ENCODE data around the gene SUGCT. TPM values are rescaled to one million over a fixed set of nuclear protein-coding genes. Genes with fewer than 3 reads are reported as not detected.

The SUGCT gene
- total RNA-seq, 1 donor from 2014 or later: 5.2 TPM

- no peak for DNase-seq
Observed at GRCh38 chr7:40694026-40694809, 559.4 kb downstream of the SUGCT start.

DNA sequence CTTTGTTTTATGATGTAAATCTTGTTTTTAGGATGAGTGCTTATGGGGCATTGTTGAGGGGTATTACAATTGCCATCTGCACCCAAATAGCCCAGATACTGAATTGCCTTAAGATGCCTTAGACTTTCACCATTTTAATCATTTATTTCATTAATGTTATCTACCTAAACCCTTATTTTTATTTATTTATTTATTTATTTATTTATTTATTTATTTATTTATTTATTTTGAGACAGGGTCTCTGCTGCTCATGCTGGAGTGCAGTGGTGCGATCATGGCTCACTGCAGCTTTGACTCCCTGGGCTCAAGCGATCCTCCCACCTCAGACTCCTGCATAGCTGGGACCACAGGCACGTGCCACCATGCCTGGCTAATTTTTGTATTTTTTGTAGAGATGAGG is 560.2 kb downstream of the SUGCT start:
- DNase-seq: no peak

DNA sequence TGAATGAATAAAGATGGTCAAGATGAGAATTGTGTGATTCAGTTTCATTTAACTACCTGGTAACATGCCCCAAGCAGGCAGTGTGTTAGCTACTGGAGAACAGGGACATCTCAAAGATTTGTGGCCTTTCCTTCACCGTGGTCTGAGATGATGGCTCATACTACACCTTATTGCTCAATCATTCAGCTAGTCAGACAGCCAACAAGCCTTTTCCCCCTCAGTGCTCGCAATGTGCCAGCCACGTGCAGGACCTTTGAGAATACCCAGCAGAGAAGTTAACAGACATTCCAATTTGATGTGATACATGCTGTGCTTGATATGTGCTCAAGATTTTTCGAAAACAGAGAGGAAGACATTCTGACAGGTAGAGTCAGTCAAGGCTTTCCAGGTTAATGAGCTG is 562.8 kb downstream of the SUGCT start:
- no peak for DNase-seq

DNA sequence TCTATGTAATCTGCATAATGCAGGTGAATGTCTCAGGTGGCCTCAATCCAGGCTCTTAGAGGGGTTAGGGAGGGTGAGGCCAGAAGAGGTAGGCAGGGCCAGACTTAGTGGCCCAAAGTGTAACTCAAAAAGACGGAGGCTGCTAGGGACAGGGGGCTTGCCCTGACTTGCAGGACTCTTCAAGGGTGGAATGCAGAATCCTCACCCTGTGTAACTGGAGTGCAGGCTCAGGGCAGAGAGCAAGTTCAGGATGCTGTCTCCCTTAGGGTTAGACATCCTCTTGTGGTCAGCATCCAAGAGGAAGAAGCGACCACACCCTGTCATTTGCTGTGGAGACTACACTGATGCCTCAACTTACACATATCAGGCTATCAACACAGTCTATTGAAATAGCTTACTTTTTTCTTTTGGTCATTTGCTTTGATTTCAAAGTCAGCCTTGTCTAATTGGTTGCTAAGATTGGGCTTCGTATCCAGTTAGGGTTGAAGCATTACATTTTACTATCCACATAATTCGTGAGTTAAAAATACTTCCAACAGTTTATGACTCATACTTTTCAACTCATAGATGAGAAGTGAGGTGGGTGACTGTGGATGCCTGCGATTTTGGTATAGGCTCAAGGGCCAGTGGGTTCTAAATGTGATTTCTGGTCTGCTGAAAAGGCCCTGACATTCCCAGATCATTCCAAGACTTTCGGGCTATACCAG is 563.6 kb downstream of the SUGCT start:
- DNase-seq: no peak

GRCh38 chr7:40698921-40699260 is 564.1 kb downstream of the SUGCT start:
- no peak for DNase-seq

- no peak for DNase-seq
Observed at GRCh38 chr7:40700653-40701421, 566.0 kb downstream of the SUGCT start.

- DNase-seq: no peak
Observed at GRCh38 chr7:40701836-40702551, 567.2 kb downstream of the SUGCT start.

DNA sequence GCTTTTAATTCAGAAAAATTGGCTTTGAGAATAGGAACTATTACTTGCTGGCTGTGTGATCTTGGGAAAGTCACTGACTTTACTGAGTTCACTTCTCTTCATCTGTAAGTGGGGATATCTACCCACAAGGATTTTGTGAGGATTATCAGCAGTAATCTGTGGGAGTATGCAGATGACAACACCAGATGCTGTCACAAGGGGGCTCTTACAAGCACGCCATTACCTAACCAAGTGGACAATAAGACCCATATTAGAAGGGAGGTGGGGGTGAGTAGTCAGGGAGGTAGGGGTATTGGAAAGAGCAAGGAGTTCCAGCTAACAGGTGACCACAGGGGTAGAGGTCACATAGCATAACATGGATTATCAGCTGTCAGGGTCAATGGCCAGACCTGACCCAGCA is 569.4 kb downstream of the SUGCT start:
- DNase-seq: no peak

DNA sequence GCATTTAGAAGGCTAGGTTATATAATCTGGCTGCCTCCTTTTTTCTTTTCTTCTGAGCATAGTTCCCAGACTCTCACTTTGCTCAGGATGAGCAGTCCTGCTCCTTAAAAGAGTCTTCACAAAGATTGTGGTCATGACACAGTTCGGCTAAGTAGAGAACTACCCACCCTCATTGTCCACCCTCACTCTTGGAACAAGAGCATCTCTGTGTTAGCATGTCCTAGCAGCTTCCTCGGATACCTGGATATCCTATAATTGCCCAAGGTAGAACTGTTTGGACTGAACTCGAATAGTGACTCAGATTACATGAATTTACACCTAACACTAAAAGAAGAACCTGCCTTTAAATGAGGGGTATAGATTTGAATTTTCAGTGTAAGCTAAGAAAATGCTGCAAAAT is 572.0 kb downstream of the SUGCT start:
- DNase-seq: no peak

- DNase-seq: no peak
Observed at GRCh38 chr7:40709062-40709964, 574.5 kb downstream of the SUGCT start.

GRCh38 chr7:40711706-40712105 is 576.9 kb downstream of the SUGCT start:
- no peak for DNase-seq

GRCh38 chr7:40714363-40715052 is 579.7 kb downstream of the SUGCT start:
- peak; percentile 83 for DNase-seq

DNA sequence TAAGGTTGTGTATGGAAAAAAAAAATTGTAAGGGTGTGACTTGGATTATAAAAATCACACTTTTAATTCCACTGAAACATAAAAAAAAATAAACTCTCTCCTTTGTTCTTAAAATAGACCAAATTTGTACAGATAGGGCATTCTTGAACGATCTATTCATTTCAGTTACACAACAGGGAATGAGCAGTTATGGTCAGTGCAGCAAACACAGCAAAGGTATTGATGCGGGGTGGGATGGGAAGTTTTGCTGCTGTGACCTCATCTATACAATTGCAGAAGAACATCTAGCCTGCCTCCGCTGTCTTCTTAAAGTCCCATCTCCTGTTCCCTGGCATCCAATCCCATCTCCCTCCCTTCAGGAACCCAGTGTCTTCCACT is 580.2 kb downstream of the SUGCT start:
- no peak for DNase-seq

DNA sequence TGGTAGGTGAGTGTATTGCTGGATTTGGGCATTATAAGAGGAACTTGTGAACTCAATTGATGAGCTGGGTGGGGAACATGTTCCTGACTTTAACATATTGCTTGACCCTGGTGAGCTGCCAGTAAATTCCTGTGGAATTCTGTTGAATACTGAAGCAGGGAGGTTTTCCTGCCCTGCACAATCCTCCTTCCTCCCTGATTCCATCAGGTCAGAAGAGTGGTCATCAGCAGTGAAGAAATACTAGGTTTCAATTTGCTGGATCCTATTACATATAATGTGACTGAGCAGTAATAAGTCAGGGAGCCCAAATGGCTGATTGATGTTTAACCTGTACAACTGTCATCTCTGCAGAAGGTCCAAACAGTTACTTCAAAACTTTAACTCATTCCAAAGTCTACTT is 581.2 kb downstream of the SUGCT start:
- no peak for DNase-seq

GRCh38 chr7:40717242-40717641 is 582.4 kb downstream of the SUGCT start:
- DNase-seq: no peak

GRCh38 chr7:40720416-40720815 is 585.6 kb downstream of the SUGCT start:
- DNase-seq: no peak

DNA sequence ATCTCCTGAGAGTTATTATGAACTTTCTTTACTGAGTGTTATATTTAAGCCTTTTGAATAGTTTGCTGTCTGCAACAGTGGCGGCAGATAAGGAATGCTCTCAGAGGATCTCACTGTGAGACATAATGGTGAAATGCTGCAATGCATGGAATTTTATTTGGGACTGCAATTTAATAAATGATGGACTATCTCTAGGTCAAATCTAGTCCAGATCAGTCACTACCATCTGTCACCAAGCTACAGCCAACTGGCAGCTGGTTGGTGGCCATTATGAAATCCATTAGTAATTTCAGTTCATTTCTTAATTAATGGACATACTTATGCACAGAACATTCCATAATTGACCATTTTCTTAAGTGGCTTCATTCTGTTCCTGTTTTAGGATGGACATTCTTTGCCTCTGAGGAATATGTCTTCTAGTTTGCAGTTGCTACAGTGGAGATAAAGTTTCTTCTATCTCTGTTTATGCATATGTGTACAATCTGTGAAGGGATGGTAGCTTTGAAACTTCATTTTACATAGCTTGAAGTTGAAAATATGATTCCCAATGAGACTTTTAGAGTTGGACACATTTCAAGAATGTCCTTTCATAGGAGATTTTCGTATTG is 586.6 kb downstream of the SUGCT start:
- DNase-seq: peak; percentile 17

- DNase-seq: no peak
Observed at GRCh38 chr7:40722242-40722641, 587.4 kb downstream of the SUGCT start.

- DNase-seq: peak; percentile 35
Observed at GRCh38 chr7:40723829-40724228, 589.0 kb downstream of the SUGCT start.

- DNase-seq: no peak
Observed at GRCh38 chr7:40726559-40726958, 591.8 kb downstream of the SUGCT start.

All from skin of body (tissue), 2 donors.